H9 (cell line): ENCODE results near the gene COL28A1. TPM values are rescaled to one million over a fixed set of nuclear protein-coding genes. Genes with fewer than 3 reads are reported as not detected.

ENCODE experiments used
- DNase-seq: peaks from one replicate; pipeline ENCODE4 v3.0.0-alpha.2; 2017
- H2AFZ ChIP-seq: one replicate; pipeline ENCODE4 v1.6.1; 2013; ENCODE audit warnings: mild to moderate bottlenecking, low read length, control low read depth, moderate library complexity
- H2AK5ac ChIP-seq: 2 replicates; pipeline ENCODE4 v1.6.1; 2013; ENCODE audit warnings: low read length, control low read depth, mixed read lengths; ENCODE audit not compliant: insufficient read length
- H2BK120ac ChIP-seq: one replicate; pipeline ENCODE4 v1.6.1; 2013; ENCODE audit warnings: low read depth, mild to moderate bottlenecking, low read length, control low read depth, inconsistent platforms; ENCODE audit not compliant: poor library complexity, severe bottlenecking
- H2BK12ac ChIP-seq: 2 replicates; pipeline ENCODE4 v1.6.1; 2013; ENCODE audit warnings: low read length, control low read depth, mixed read lengths, low read depth; ENCODE audit not compliant: insufficient read length
- H2BK15ac ChIP-seq: 2 replicates; pipeline ENCODE4 v1.6.1; 2013; ENCODE audit warnings: low read depth, low read length, control low read depth
- H2BK20ac ChIP-seq: one replicate; pipeline ENCODE4 v1.6.1; 2013; ENCODE audit warnings: low read depth, mild to moderate bottlenecking, low read length, control low read depth, inconsistent platforms; ENCODE audit not compliant: poor library complexity, severe bottlenecking
- H2BK5ac ChIP-seq: 2 replicates; pipeline ENCODE4 v1.6.1; 2013; ENCODE audit warnings: low read length, control low read depth, mixed read lengths; ENCODE audit not compliant: insufficient read length
- H3K14ac ChIP-seq: 2 replicates; pipeline ENCODE4 v1.6.1; 2013; ENCODE audit warnings: low read length, control low read depth; ENCODE audit not compliant: insufficient read depth
- H3K18ac ChIP-seq: 2 replicates; pipeline ENCODE4 v1.6.1; 2013; ENCODE audit warnings: low read depth, mild to moderate bottlenecking, mixed read lengths, low read length, control low read depth; ENCODE audit not compliant: insufficient read length
- H3K23ac ChIP-seq: 2 replicates; pipeline ENCODE4 v1.6.1; 2013; ENCODE audit warnings: low read length, control low read depth, mixed read lengths, low read depth; ENCODE audit not compliant: insufficient read length
- H3K23me2 ChIP-seq: 2 replicates; pipeline ENCODE4 v1.6.1; 2013; ENCODE audit warnings: low read depth, mild to moderate bottlenecking, mixed read lengths, low read length, control low read depth; ENCODE audit not compliant: insufficient read length, poor library complexity, severe bottlenecking
- H3K27ac ChIP-seq: 2 replicates; pipeline ENCODE4 v1.5.1; 2013; ENCODE audit warnings: low read length, control low read depth, mixed read lengths, low read depth; ENCODE audit not compliant: insufficient read length
- H3K27me3 ChIP-seq: 2 replicates; pipeline ENCODE4 v1.6.1; 2013; ENCODE audit warnings: low read length, control low read depth, inconsistent platforms; ENCODE audit not compliant: insufficient read depth
- H3K4ac ChIP-seq: 2 replicates; pipeline ENCODE4 v1.6.1; 2013; ENCODE audit warnings: low read depth, mild to moderate bottlenecking, control low read depth, inconsistent platforms, low read length, moderate library complexity
- H3K4me1 ChIP-seq: 2 replicates; pipeline ENCODE4 v1.6.1; 2013; ENCODE audit warnings: low read length, control low read depth, inconsistent platforms; ENCODE audit not compliant: insufficient read depth
- H3K4me2 ChIP-seq: 2 replicates; pipeline ENCODE4 v1.6.1; 2013; ENCODE audit warnings: low read length, control low read depth, mixed read lengths; ENCODE audit not compliant: insufficient read length, insufficient read depth
- H3K56ac ChIP-seq: 2 replicates; pipeline ENCODE4 v1.6.1; 2013; ENCODE audit warnings: low read depth, mild to moderate bottlenecking, mixed read lengths, low read length, control low read depth; ENCODE audit not compliant: insufficient read length
- H3K79me1 ChIP-seq: 2 replicates; pipeline ENCODE4 v1.6.1; 2013; ENCODE audit warnings: low read depth, mild to moderate bottlenecking, moderate library complexity, low read length, control low read depth, inconsistent platforms; ENCODE audit not compliant: insufficient read depth, poor library complexity, severe bottlenecking
- H3K79me2 ChIP-seq: 2 replicates; pipeline ENCODE4 v1.6.1; 2013; ENCODE audit warnings: low read length, control low read depth, inconsistent platforms; ENCODE audit not compliant: insufficient read depth
- H3K9ac ChIP-seq: 2 replicates; pipeline ENCODE4 v1.6.1; 2013; ENCODE audit warnings: low read length, control low read depth, mixed read lengths; ENCODE audit not compliant: insufficient read length; ENCODE audit errors: extremely low read depth
- H3K9me3 ChIP-seq: one replicate; pipeline ENCODE4 v1.6.1; 2013; ENCODE audit warnings: low read depth, low read length, inconsistent platforms; ENCODE audit not compliant: control insufficient read depth
- H3T11ph ChIP-seq: one replicate; pipeline ENCODE4 v1.6.1; 2013; ENCODE audit warnings: mild to moderate bottlenecking, low read length, control low read depth, inconsistent platforms
- H4K20me1 ChIP-seq: one replicate; pipeline ENCODE4 v1.6.1; 2013; ENCODE audit not compliant: control insufficient read depth, insufficient read length, insufficient read depth
- H4K5ac ChIP-seq: 2 replicates; pipeline ENCODE4 v1.6.1; 2013; ENCODE audit warnings: low read depth, mild to moderate bottlenecking, mixed read lengths, low read length, control low read depth; ENCODE audit not compliant: insufficient read length
- H4K8ac ChIP-seq: replicated peaks from 2 replicates; pipeline ENCODE4 v1.6.1; 2013; ENCODE audit warnings: low read length, control low read depth, mixed read lengths, low read depth; ENCODE audit not compliant: insufficient read length
- H4K91ac ChIP-seq: 2 replicates; pipeline ENCODE4 v1.6.1; 2013; ENCODE audit warnings: low read depth, mild to moderate bottlenecking, moderate library complexity, mixed read lengths, low read length, control low read depth; ENCODE audit not compliant: insufficient read length
- H3K27ac Mint-ChIP-seq, 3 experiments: 2 replicates in 2 of 3; 3 replicates in 1 of 3; pipeline ENCODE4 v1.8.0; 2020 to 2021; ENCODE audit warnings: mixed read lengths in 3 of 3, mild to moderate bottlenecking in 1 of 3, moderate library complexity in 1 of 3
- H3K27me3 Mint-ChIP-seq: 2 replicates; pipeline ENCODE4 v1.8.0; 2021; ENCODE audit warnings: low read depth, mild to moderate bottlenecking, moderate library complexity, mixed read lengths
- H3K36me3 Mint-ChIP-seq, 3 experiments: 2 replicates in 2 of 3; 3 replicates in 1 of 3; pipeline ENCODE4 v1.8.0; 2020 to 2021; ENCODE audit warnings: low read depth in 3 of 3, mixed read lengths in 3 of 3; ENCODE audit not compliant: insufficient read depth in 1 of 3
- H3K4me1 Mint-ChIP-seq, 2 experiments: 2 replicates each; pipeline ENCODE4 v1.8.0; 2020; ENCODE audit warnings: mixed read lengths in 2 of 2
- H3K4me3 Mint-ChIP-seq, 2 experiments: 2 replicates in 1 of 2; 3 replicates in 1 of 2; pipeline ENCODE4 v1.8.0; 2020 to 2021; ENCODE audit warnings: mild to moderate bottlenecking in 2 of 2, mixed read lengths in 2 of 2, moderate library complexity in 1 of 2
- H3K9me3 Mint-ChIP-seq, 2 experiments: 2 replicates in 1 of 2; 3 replicates in 1 of 2; pipeline ENCODE4 v1.8.0; 2020; ENCODE audit warnings: mild to moderate bottlenecking in 2 of 2, mixed read lengths in 2 of 2, moderate library complexity in 1 of 2
- WGBS: extraction: QIAGEN DNeasy Blood & Tissue Kit; methylation state at CpG from one replicate; pipeline ENCODE4 v1.1.7; 2013; ENCODE audit warnings: missing lambda C conversion rate, low lambda C conversion rate, mixed read lengths; ENCODE audit not compliant: insufficient read length; ENCODE audit errors: extremely low coverage; 5-methylcytosine and 5-hydroxymethylcytosine counted together
- total RNA-seq: library from RNA; stranded (reverse); gene quantifications from 2 replicates; pipeline ENCODE4 v1.2.1, GENCODE V29; 2021
- TF ChIP-seq, protein P1 (sequence below): fragments of 200-600 bp; sonication (generic); conservative IDR thresholded peaks from 3 replicates; pipeline ENCODE4 v1.8.0; 2021; ENCODE audit warnings: antibody characterized with exemption, mild to moderate bottlenecking

COL28A1 gene
- total RNA-seq, 1 experiment from 2014 or later, result 0.66 TPM

DNA sequence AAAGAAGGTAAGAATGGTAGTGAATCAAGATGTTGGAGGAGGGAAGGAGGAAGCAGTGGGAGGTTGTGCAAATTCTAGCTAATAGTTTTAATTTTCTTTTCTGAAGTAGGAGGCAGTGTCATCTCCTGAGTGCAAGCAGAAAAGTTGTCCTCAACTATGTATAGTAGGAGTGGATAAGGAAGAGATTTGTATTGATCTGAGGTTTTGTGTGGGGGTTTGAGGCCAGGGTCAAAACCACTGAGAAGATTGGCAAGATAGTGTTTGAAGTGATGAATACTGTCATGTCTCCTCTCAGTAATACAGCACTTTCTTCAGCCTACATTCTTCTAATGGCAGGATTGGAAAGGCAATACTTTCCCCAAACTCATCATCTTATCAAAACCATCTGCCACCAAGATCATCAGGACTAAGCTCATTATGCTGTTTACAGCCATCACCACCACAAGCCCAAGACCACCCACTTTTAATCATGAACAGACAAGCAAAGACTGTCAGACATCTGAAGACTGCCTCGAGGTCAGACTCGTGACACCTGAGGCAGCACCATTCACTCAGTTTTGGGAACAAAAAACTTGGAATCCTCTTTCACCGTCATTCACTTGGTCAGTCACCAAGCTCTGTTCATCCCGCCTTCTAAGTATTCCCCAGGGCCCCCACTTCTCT is 29.5 kb upstream of the COL28A1 start:
- Histone ChIP-seq H3K56ac (no peak overlapping the region), H3K9me3 (no peaks in the 10 kb centered on the region), H3K4ac (no peak overlapping the region), H3T11ph (no peak overlapping the region), H2BK15ac (no peak overlapping the region), H3K9ac (no peak overlapping the region), H3K79me2 (peaks cover 14% of the 10 kb centered on the region; the same call in 1 of the 2 replicates), H2BK20ac (no peak overlapping the region), H4K8ac (no peak overlapping the region), H3K23ac (no peak overlapping the region), H3K14ac (no peak overlapping the region), H4K5ac (no peak overlapping the region), H3K79me1 (peaks cover 3% of the 10 kb centered on the region), H3K4me1 (peaks cover 8% of the 10 kb centered on the region; the same call in 1 of the 2 replicates), H3K4me2 (no peak overlapping the region), H3K27ac (no peak overlapping the region), H3K23me2 (peaks cover 3% of the 10 kb centered on the region), H4K91ac (no peak overlapping the region), H2AFZ (no peak overlapping the region), H3K18ac (no peak overlapping the region), H4K20me1 (no peaks in the 10 kb centered on the region), H2BK120ac (no peak overlapping the region), H3K27me3 (no peaks in the 10 kb centered on the region), H2BK5ac (no peak overlapping the region), H2AK5ac (no peak overlapping the region), H2BK12ac (no peak overlapping the region)
- Mint-ChIP-seq H3K27ac (no peak overlapping the region), H3K27me3 (no peaks in the 10 kb centered on the region), H3K9me3 (peaks cover 9% of the 10 kb centered on the region in 2 experiments), H3K36me3 (peaks cover 16 to 28% (median 19%) of the 10 kb centered on the region in 3 experiments), H3K4me3 (no peak overlapping the region), H3K4me1 (peaks cover 15 to 20% of the 10 kb centered on the region in 2 experiments)
- WGBS, result no CpG with 5 or more reads among the region's 4 CpGs
- TF ChIP-seq, protein P1, sequence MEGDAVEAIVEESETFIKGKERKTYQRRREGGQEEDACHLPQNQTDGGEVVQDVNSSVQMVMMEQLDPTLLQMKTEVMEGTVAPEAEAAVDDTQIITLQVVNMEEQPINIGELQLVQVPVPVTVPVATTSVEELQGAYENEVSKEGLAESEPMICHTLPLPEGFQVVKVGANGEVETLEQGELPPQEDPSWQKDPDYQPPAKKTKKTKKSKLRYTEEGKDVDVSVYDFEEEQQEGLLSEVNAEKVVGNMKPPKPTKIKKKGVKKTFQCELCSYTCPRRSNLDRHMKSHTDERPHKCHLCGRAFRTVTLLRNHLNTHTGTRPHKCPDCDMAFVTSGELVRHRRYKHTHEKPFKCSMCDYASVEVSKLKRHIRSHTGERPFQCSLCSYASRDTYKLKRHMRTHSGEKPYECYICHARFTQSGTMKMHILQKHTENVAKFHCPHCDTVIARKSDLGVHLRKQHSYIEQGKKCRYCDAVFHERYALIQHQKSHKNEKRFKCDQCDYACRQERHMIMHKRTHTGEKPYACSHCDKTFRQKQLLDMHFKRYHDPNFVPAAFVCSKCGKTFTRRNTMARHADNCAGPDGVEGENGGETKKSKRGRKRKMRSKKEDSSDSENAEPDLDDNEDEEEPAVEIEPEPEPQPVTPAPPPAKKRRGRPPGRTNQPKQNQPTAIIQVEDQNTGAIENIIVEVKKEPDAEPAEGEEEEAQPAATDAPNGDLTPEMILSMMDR, result no peak
- no peak for DNase-seq
